ENCODE data around the gene RPTOR. TPM values are rescaled to one million over a fixed set of nuclear protein-coding genes. Genes with fewer than 3 reads are reported as not detected.

RPTOR gene
- total RNA-seq, 2 donors from 2014 or later = 62.0 to 228 TPM

GRCh38 chr17:80603396-80603795, 58.8 kb downstream of the RPTOR start:
- ATAC-seq (replicated peaks) = no peak
- Mint-ChIP-seq H3K4me3 (peak overlapping the region; percentile 84), H3K36me3 (ENCODE audit: low read depth) (peaks cover 7% of the 10 kb centered on the region)

GRCh38 chr17:80604009-80604669, 59.5 kb downstream of the RPTOR start:
- H3K36me3 Mint-ChIP-seq (ENCODE audit: low read depth) = peaks cover 7% of the 10 kb centered on the region
- no peaks in the 10 kb centered on the region for H3K9me3 Mint-ChIP-seq
- H3K27me3 Mint-ChIP-seq = no peaks in the 10 kb centered on the region
- H3K4me3 Mint-ChIP-seq = peak overlapping the region; percentile 84
- peak overlapping the region; percentile 94 for H3K27ac Mint-ChIP-seq
- no peak for ATAC-seq (replicated peaks)
- H3K4me1 Mint-ChIP-seq = peaks cover 38% of the 10 kb centered on the region

More at GRCh38 chr17:80603396-80603795, 58.8 kb downstream of the RPTOR start:
- H3K27ac Mint-ChIP-seq = peak overlapping the region; percentile 94
- no peaks in the 10 kb centered on the region for H3K9me3 Mint-ChIP-seq
- peaks cover 43% of the 10 kb centered on the region for H3K4me1 Mint-ChIP-seq
- no peaks in the 10 kb centered on the region for H3K27me3 Mint-ChIP-seq

GRCh38 chr17:80604670-80605010, 60.0 kb downstream of the RPTOR start:
- no peaks in the 10 kb centered on the region for H3K27me3 Mint-ChIP-seq
- H3K9me3 Mint-ChIP-seq = no peaks in the 10 kb centered on the region
- ATAC-seq (replicated peaks) = no peak
- H3K4me3 Mint-ChIP-seq = peak overlapping the region; percentile 84
- H3K4me1 Mint-ChIP-seq = peaks cover 33% of the 10 kb centered on the region
- H3K36me3 Mint-ChIP-seq (ENCODE audit: low read depth) = peaks cover 7% of the 10 kb centered on the region
- H3K27ac Mint-ChIP-seq = peak overlapping the region; percentile 94

- Mint-ChIP-seq H3K9me3 (no peaks in the 10 kb centered on the region), H3K4me3 (peak overlapping the region; percentile 84), H3K4me1 (peaks cover 36% of the 10 kb centered on the region), H3K36me3 (ENCODE audit: low read depth) (no peaks in the 10 kb centered on the region), H3K27me3 (no peaks in the 10 kb centered on the region), H3K27ac (peak overlapping the region; percentile 94)
- ATAC-seq (replicated peaks) = peak; percentile 98
Observed at GRCh38 chr17:80605326-80606066, 60.9 kb downstream of the RPTOR start.

GRCh38 chr17:80608326-80608725, 63.7 kb downstream of the RPTOR start:
- H3K4me1 Mint-ChIP-seq = peaks cover 32% of the 10 kb centered on the region
- no peaks in the 10 kb centered on the region for H3K36me3 Mint-ChIP-seq (ENCODE audit: low read depth)
- H3K27ac Mint-ChIP-seq = no peak overlapping the region
- no peak for ATAC-seq (replicated peaks)
- no peak overlapping the region for H3K4me3 Mint-ChIP-seq
- H3K27me3 Mint-ChIP-seq = no peaks in the 10 kb centered on the region
- H3K9me3 Mint-ChIP-seq = no peaks in the 10 kb centered on the region

- Mint-ChIP-seq H3K27me3 (no peaks in the 10 kb centered on the region), H3K4me1 (peaks cover 30% of the 10 kb centered on the region), H3K4me3 (peak overlapping the region; percentile 0), H3K27ac (peak overlapping the region; percentile 23), H3K36me3 (ENCODE audit: low read depth) (no peaks in the 10 kb centered on the region), H3K9me3 (no peaks in the 10 kb centered on the region)
- no peak for ATAC-seq (replicated peaks)
Observed at GRCh38 chr17:80609757-80610156, 65.1 kb downstream of the RPTOR start.

- Mint-ChIP-seq H3K36me3 (ENCODE audit: low read depth) (no peaks in the 10 kb centered on the region), H3K27me3 (no peaks in the 10 kb centered on the region), H3K4me1 (peaks cover 20% of the 10 kb centered on the region), H3K4me3 (no peak overlapping the region), H3K27ac (no peak overlapping the region), H3K9me3 (no peaks in the 10 kb centered on the region)
- ATAC-seq (replicated peaks) = no peak
Observed at GRCh38 chr17:80611816-80612215, 67.2 kb downstream of the RPTOR start.

- H3K27me3 Mint-ChIP-seq = no peaks in the 10 kb centered on the region
- no peak for ATAC-seq (replicated peaks)
- peaks cover 19% of the 10 kb centered on the region for H3K4me1 Mint-ChIP-seq
- H3K4me3 Mint-ChIP-seq = no peak overlapping the region
- H3K9me3 Mint-ChIP-seq = no peaks in the 10 kb centered on the region
- peak overlapping the region; percentile 31 for H3K27ac Mint-ChIP-seq
- no peaks in the 10 kb centered on the region for H3K36me3 Mint-ChIP-seq (ENCODE audit: low read depth)
Observed at GRCh38 chr17:80612997-80613731, 68.5 kb downstream of the RPTOR start.

- no peak for ATAC-seq (replicated peaks)
- H3K27me3 Mint-ChIP-seq = no peaks in the 10 kb centered on the region
- peak overlapping the region; percentile 31 for H3K27ac Mint-ChIP-seq
- H3K36me3 Mint-ChIP-seq (ENCODE audit: low read depth) = no peaks in the 10 kb centered on the region
- H3K9me3 Mint-ChIP-seq = no peaks in the 10 kb centered on the region
- H3K4me3 Mint-ChIP-seq = no peak overlapping the region
- H3K4me1 Mint-ChIP-seq = peaks cover 20% of the 10 kb centered on the region
Observed at GRCh38 chr17:80613732-80614071, 69.1 kb downstream of the RPTOR start.

- Mint-ChIP-seq H3K4me1 (peaks cover 24% of the 10 kb centered on the region), H3K27me3 (no peaks in the 10 kb centered on the region), H3K27ac (peak overlapping the region; percentile 74), H3K4me3 (no peak overlapping the region), H3K36me3 (ENCODE audit: low read depth) (no peaks in the 10 kb centered on the region), H3K9me3 (no peaks in the 10 kb centered on the region)
- no peak for ATAC-seq (replicated peaks)
Observed at GRCh38 chr17:80614332-80615047, 69.9 kb downstream of the RPTOR start.

- no peaks in the 10 kb centered on the region for H3K27me3 Mint-ChIP-seq
- peaks cover 18% of the 10 kb centered on the region for H3K4me1 Mint-ChIP-seq
- no peak for ATAC-seq (replicated peaks)
Observed at GRCh38 chr17:80615376-80615775, 70.7 kb downstream of the RPTOR start.

GRCh38 chr17:80616705-80617104, 72.1 kb downstream of the RPTOR start:
- no peaks in the 10 kb centered on the region for H3K9me3 Mint-ChIP-seq
- no peak for ATAC-seq (replicated peaks)
- H3K4me1 Mint-ChIP-seq = peaks cover 22% of the 10 kb centered on the region
- no peak overlapping the region for H3K27ac Mint-ChIP-seq
- H3K4me3 Mint-ChIP-seq = no peak overlapping the region
- H3K36me3 Mint-ChIP-seq (ENCODE audit: low read depth) = no peaks in the 10 kb centered on the region
- H3K27me3 Mint-ChIP-seq = no peaks in the 10 kb centered on the region

More at GRCh38 chr17:80615376-80615775, 70.7 kb downstream of the RPTOR start:
- Mint-ChIP-seq H3K9me3 (no peaks in the 10 kb centered on the region), H3K4me3 (no peak overlapping the region), H3K27ac (peak overlapping the region; percentile 74), H3K36me3 (ENCODE audit: low read depth) (no peaks in the 10 kb centered on the region)

GRCh38 chr17:80618304-80618703, 73.7 kb downstream of the RPTOR start:
- no peaks in the 10 kb centered on the region for H3K27me3 Mint-ChIP-seq
- H3K4me3 Mint-ChIP-seq = no peak overlapping the region
- H3K9me3 Mint-ChIP-seq = no peaks in the 10 kb centered on the region
- H3K36me3 Mint-ChIP-seq (ENCODE audit: low read depth) = no peaks in the 10 kb centered on the region
- peaks cover 26% of the 10 kb centered on the region for H3K4me1 Mint-ChIP-seq
- no peak for ATAC-seq (replicated peaks)
- H3K27ac Mint-ChIP-seq = peak overlapping the region; percentile 69

GRCh38 chr17:80619535-80620235, 75.0 kb downstream of the RPTOR start:
- ATAC-seq (replicated peaks) = no peak
- H3K9me3 Mint-ChIP-seq = no peaks in the 10 kb centered on the region
- H3K27ac Mint-ChIP-seq = peak overlapping the region; percentile 69
- no peak overlapping the region for H3K4me3 Mint-ChIP-seq
- H3K27me3 Mint-ChIP-seq = no peaks in the 10 kb centered on the region
- H3K36me3 Mint-ChIP-seq (ENCODE audit: low read depth) = peaks cover 3% of the 10 kb centered on the region
- H3K4me1 Mint-ChIP-seq = peaks cover 15% of the 10 kb centered on the region

Data from activated T-helper 17 cell treated with anti-CD3 and anti-CD28 coated beads, Interleukin-2, amount 50 U/mL, for 72 hours (primary cell).